Measurements from ENCODE around the gene BCO2. TPM values are rescaled to one million over a fixed set of nuclear protein-coding genes. Genes with fewer than 3 reads are reported as not detected.

Gene BCO2
- total and polyA plus RNA-seq, 11 donors: 51.8 to 126 (median 80.7) TPM

- H3K4me1 ChIP-seq: no peaks in the 10 kb centered on the region
- 74 to 89% (median 80%) methylated on average over 8 of the region's 8 CpGs for WGBS, 4 donors
- DNase-seq (no peak), ATAC-seq (no peak)
- H3K4me3 ChIP-seq: no peak overlapping the region
- H3K27me3 ChIP-seq: no peaks in the 10 kb centered on the region
- intact Hi-C loops (cut with DNase I): no loop called here
- H3K36me3 ChIP-seq: no peaks in the 10 kb centered on the region
- no peak overlapping the region for H3K27ac ChIP-seq
- no peaks in the 10 kb centered on the region for H3K9me3 ChIP-seq
- TF ChIP-seq POLR2A (IDR thresholded peaks at IDR 0.05): no peak
- TF ChIP-seq, protein P1, sequence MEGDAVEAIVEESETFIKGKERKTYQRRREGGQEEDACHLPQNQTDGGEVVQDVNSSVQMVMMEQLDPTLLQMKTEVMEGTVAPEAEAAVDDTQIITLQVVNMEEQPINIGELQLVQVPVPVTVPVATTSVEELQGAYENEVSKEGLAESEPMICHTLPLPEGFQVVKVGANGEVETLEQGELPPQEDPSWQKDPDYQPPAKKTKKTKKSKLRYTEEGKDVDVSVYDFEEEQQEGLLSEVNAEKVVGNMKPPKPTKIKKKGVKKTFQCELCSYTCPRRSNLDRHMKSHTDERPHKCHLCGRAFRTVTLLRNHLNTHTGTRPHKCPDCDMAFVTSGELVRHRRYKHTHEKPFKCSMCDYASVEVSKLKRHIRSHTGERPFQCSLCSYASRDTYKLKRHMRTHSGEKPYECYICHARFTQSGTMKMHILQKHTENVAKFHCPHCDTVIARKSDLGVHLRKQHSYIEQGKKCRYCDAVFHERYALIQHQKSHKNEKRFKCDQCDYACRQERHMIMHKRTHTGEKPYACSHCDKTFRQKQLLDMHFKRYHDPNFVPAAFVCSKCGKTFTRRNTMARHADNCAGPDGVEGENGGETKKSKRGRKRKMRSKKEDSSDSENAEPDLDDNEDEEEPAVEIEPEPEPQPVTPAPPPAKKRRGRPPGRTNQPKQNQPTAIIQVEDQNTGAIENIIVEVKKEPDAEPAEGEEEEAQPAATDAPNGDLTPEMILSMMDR (IDR thresholded peaks at IDR 0.05): no peak
These were observed 74.7 kb downstream of the BCO2 start for GRCh38 chr11:112249871-112250610.

- DNase-seq: no peak
- no peaks in the 10 kb centered on the region for H3K9me3 ChIP-seq
- H3K27ac ChIP-seq: no peak overlapping the region
- no peak overlapping the region for H3K4me3 ChIP-seq
- 93 to 96% (median 95%) methylated on average over 3 of the region's 3 CpGs for WGBS, 4 donors
- ATAC-seq: no peak
- no peaks in the 10 kb centered on the region for H3K36me3 ChIP-seq
- no peaks in the 10 kb centered on the region for H3K27me3 ChIP-seq
- TF ChIP-seq, protein P1 (IDR thresholded peaks at IDR 0.05): no peak
- TF ChIP-seq POLR2A (IDR thresholded peaks at IDR 0.05): no peak
- intact Hi-C loops (cut with DNase I): no loop called here
- H3K4me1 ChIP-seq: peaks cover 0 to 3% (median 0%) of the 10 kb centered on the region in 12 donors
These were observed 78.4 kb downstream of the BCO2 start for GRCh38 chr11:112253605-112254242.

- peak in 1 of 5 donors; percentile 34 for DNase-seq
- TF ChIP-seq, protein P1 (IDR thresholded peaks at IDR 0.05): no peak
- no peak for TF ChIP-seq POLR2A (IDR thresholded peaks at IDR 0.05)
- ATAC-seq: peak in 1 of 4 donors; percentile 51
- peak overlapping the region in 1 of 12 donors; percentile 18 for H3K27ac ChIP-seq
- WGBS, 4 donors: 59 to 61% (median 59%) methylated on average over 15 of the region's 15 CpGs
- H3K4me1 ChIP-seq: peaks cover 0 to 3% (median 0%) of the 10 kb centered on the region in 12 donors
- intact Hi-C loops (cut with DNase I): no loop called here
- no peak overlapping the region for H3K4me3 ChIP-seq
- no peaks in the 10 kb centered on the region for H3K36me3 ChIP-seq
- H3K9me3 ChIP-seq: no peaks in the 10 kb centered on the region
- H3K27me3 ChIP-seq: no peaks in the 10 kb centered on the region
These were observed 79.9 kb downstream of the BCO2 start for GRCh38 chr11:112255067-112255720.

DNA sequence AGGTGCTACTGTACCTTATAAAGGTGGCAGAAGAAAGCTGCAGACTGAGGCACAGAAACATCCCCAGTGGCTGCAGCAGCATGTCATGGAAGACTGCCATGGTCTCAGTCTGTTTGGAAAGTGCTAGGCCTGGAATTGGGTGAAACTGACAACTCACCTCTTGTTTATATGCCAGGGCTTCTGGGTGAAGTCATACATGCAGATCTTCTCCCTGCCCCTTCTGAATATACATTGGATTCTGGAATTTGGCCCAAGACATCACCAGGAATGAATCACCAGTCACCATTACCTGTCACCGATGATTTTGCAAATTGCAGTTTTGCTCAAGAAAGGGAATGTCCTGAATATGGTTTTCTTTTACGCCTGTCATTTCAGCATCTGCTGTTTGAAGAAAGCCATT, 85.2 kb downstream of the BCO2 start, which contains the start of gene PLET1:
TSS of gene PLET1 (minus strand) at position 371 of the 400 bp plus-strand sequence. CDS start at position 100, 271 bp downstream.
- Histone ChIP-seq H3K9me3 (no peaks in the 10 kb centered on the region), H3K27me3 (no peaks in the 10 kb centered on the region), H3K4me1 (peaks cover 0 to 9% (median 0%) of the 10 kb centered on the region in 12 donors), H3K4me3 (no peak within 1 kb of the TSS), H3K27ac (no peak within 1 kb of the TSS), H3K36me3 (no peaks in the 10 kb centered on the region)
- DNase-seq (no peak), ATAC-seq (no peak)
- WGBS, 4 donors: 95 to 99% (median 97%) methylated on average over 2 of the region's 2 CpGs
- intact Hi-C loops (cut with DNase I): no loop called here
- TF ChIP-seq POLR2A (IDR thresholded peaks at IDR 0.05): no peak
- TF ChIP-seq, protein P1 (IDR thresholded peaks at IDR 0.05): no peak

Measured in heart left ventricle (tissue), 16 donors.